C4-2B (cell line): Measurements from ENCODE around the gene BBX.

Experiments used
- H3K27ac ChIP-seq: fragments of 450-650 bp; 2 replicates; pipeline ENCODE4 v1.5.1; 2017
- ZFX ChIP-seq: fragments of 450-650 bp; IDR thresholded peaks from 2 replicates; pipeline ENCODE4 v1.6.1; 2017
- TF ChIP-seq, protein P1 (sequence below): fragments of 450-650 bp; conservative IDR thresholded peaks from 2 replicates; pipeline ENCODE4 v1.5.1; 2017; ENCODE audit warnings: mild to moderate bottlenecking

The BBX gene

DNA sequence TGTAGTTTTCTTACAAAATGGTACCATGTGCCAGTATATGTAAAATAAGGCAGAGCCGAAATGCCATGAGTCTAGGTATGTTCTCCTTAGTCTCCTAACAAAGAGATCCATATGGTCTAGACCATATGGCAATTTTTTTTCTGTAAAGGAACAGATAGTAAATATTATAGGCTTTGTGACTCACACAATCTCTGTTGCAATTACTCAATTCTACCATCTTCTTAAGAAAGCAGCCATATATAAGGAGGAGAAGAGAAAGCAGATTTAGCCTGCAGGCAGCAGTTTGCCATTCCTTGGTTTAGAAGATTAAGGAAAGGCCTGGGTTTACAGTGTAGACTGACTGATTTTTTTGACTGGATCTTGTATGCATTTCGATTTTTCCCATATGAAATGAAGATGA, 16.3 kb upstream of the BBX start:
- no peak overlapping the region for H3K27ac ChIP-seq
- TF ChIP-seq, protein P1, sequence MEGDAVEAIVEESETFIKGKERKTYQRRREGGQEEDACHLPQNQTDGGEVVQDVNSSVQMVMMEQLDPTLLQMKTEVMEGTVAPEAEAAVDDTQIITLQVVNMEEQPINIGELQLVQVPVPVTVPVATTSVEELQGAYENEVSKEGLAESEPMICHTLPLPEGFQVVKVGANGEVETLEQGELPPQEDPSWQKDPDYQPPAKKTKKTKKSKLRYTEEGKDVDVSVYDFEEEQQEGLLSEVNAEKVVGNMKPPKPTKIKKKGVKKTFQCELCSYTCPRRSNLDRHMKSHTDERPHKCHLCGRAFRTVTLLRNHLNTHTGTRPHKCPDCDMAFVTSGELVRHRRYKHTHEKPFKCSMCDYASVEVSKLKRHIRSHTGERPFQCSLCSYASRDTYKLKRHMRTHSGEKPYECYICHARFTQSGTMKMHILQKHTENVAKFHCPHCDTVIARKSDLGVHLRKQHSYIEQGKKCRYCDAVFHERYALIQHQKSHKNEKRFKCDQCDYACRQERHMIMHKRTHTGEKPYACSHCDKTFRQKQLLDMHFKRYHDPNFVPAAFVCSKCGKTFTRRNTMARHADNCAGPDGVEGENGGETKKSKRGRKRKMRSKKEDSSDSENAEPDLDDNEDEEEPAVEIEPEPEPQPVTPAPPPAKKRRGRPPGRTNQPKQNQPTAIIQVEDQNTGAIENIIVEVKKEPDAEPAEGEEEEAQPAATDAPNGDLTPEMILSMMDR, result no peak
- TF ChIP-seq ZFX, result no peak

DNA sequence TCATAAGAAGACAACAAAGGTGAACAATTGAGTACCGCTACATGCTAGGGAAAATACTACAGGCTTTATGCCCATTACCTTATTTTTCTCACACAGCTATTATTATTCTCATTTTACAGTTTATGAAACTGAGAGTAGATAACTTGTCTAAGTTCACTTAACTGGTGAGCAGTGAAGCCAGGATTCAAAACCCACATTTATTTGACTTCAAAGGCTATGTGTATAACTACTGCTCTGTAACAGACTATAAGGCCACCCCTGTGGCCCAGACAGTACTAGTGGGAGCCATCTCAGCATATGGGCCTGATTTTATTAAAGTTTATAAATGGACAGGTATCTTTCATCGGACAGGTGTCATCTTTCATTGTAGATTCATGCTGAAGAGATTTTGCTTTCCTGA, 14.4 kb upstream of the BBX start:
- H3K27ac ChIP-seq, result no peak overlapping the region
- TF ChIP-seq, protein P1, result no peak
- TF ChIP-seq ZFX, result no peak

DNA sequence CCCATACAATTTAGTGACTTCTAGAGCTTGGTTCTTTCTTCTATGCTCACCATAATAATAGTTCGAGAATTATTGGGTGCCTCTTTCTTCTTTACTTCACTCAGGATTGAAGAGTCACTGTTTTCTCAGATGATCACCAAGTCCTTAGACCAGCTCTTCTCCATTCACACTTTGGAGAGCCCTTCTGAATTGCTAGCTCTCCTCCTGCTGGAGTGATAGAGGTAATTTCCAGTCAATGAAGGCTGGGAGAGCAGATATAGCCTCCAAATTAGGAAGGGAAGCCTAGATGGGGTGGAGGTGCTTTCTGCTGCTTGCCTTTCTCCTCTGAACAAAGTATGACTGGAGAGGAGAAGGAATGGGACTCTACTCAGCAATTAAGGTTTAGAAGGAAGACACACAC, 10.7 kb upstream of the BBX start:
- no peak overlapping the region for H3K27ac ChIP-seq
- TF ChIP-seq ZFX, result no peak
- TF ChIP-seq, protein P1, result no peak

DNA sequence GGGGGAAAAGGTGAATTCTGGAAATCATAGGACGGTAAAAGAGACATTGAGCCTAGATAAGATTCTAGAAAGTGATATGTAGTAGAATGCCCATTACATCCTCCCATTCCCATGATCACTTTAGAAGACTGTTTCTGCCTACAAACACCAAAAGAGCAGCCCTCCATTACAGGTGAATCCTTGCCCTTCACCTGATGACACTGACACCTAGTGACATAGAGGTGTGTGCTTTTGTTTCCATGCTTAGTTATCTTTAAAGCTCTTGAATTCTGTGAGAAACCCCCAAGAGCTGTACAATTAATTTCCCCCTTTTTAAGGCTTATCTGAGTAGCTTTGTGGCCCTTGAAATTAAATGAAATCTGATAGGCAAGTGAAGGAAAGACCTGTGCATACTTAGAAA, 8.3 kb upstream of the BBX start:
- TF ChIP-seq, protein P1, result no peak
- H3K27ac ChIP-seq, result no peak overlapping the region

DNA sequence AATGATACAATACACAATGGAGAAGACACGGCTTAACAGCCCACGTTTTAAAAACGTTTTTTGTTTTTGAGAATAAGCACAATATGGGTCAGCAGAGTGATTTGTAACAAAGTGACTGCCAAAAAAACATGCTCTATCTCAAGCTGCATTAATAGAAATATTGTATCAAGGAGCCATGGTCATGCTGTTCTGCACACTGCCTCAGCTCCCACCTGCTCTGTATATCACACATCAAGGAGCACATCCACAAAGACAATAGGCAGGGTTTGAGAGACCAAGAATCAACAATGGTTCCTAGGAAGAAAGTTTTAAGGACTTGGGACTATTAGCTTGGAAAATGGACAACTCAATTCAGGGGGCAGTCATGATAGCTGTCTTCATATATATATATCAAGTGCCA, 6.3 kb upstream of the BBX start:
- no peak overlapping the region for H3K27ac ChIP-seq
- TF ChIP-seq, protein P1, result no peak
- TF ChIP-seq ZFX, result no peak

DNA sequence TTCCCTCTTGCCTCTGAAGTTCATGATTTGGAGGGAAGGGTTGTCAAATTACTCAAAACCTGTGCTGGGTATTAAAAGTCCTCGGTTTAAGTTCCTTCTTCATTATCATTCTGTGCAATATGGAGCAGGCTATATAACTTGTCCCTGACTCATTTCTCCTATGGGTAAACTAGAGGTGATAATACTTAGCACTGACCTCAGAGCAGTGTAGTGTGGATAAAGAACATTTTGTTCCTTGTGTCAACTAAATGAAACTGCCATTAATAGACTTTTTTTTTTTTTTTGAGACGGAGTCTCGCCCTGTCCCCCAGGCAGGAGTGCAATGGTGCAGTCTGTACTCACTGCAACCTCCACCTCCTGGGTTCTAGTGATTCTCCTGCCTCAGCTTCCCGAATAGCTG, 2.2 kb upstream of the BBX start:
- TF ChIP-seq ZFX, result no peak
- TF ChIP-seq, protein P1, result no peak
- no peak overlapping the region for H3K27ac ChIP-seq

DNA sequence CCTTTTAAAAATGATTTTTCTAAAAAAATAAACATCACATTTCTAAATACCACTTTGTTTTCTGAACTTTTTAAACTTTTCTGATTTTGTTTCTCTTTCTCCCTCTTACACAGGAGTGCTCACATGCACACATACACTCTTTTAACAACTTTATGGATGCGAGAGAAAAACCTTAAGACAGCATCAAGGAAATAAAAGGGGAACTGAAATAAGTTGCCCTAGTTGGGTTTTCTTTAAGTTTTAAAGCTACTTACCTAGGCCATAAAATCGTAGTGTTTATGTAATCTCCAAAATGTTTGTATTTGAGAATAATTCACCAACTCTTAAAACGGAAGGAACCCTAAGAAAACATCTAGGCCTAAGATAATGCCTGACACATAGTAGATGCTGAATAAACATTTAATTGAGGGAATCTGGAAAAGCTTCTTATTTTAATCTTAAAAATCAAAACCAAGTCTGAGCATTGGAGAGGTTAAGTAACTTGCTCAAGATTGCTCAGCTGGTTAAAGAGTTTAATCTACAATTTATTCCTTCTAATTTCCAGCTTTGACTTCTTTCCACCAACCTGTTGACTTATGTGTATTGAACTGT, 1.2 kb upstream of the BBX start:
- H3K27ac ChIP-seq, result no peak overlapping the region
- TF ChIP-seq, protein P1, result no peak
- TF ChIP-seq ZFX, result no peak

DNA sequence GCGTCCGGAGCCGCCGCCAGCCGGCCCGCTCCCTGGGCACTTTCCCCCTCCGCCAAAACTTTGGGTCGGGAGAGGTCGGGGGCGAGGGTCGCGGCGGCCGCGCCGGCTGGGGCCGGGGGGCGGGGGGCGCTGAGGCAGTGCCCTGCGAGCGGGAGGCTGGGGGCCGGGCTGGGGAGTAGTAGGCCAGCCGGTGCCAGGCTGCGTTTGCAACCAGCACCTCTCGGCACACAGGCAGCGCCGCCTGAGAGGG, 452 bp downstream of the BBX start:
- peak overlapping the region; percentile 67 for H3K27ac ChIP-seq
- peak; percentile 70 for TF ChIP-seq ZFX
- TF ChIP-seq, protein P1, result no peak
